Loucy (cell line): ENCODE measurements around the gene MDM4.

Experiments
- EZH2phosphoT487 ChIP-seq: fragments of 200-600 bp; IDR thresholded peaks from 2 replicates; pipeline ENCODE4 v1.6.1; 2018; ENCODE audit warnings: antibody characterized with exemption, mild to moderate bottlenecking, moderate library complexity, borderline replicate concordance
- TF ChIP-seq, protein P1 (sequence below): fragments of 200-600 bp; sonication (generic); conservative IDR thresholded peaks from 2 replicates; pipeline ENCODE4 v1.5.1; 2014; ENCODE audit warnings: mild to moderate bottlenecking, antibody characterized with exemption, low read length

DNA sequence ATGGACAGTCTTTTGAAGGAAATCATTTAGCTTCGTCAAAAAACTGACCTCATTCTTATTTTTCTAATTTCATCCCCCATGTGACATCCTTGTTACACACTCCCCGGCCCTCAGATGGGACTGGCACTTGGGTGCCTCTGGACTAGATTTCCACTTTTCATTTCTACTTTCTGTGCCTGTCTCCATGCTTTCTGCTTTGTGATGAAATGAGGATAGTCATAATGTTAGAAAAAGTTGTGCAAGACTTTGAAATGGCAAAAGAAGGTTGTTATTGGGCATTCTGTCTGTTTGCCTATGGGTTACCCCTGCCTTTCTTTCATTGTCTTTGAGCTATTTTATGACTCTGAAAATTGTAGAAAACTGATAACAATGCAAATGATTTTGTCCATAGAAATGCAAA lies 54.9 kb downstream of the MDM4 start:
- TF ChIP-seq, protein P1, sequence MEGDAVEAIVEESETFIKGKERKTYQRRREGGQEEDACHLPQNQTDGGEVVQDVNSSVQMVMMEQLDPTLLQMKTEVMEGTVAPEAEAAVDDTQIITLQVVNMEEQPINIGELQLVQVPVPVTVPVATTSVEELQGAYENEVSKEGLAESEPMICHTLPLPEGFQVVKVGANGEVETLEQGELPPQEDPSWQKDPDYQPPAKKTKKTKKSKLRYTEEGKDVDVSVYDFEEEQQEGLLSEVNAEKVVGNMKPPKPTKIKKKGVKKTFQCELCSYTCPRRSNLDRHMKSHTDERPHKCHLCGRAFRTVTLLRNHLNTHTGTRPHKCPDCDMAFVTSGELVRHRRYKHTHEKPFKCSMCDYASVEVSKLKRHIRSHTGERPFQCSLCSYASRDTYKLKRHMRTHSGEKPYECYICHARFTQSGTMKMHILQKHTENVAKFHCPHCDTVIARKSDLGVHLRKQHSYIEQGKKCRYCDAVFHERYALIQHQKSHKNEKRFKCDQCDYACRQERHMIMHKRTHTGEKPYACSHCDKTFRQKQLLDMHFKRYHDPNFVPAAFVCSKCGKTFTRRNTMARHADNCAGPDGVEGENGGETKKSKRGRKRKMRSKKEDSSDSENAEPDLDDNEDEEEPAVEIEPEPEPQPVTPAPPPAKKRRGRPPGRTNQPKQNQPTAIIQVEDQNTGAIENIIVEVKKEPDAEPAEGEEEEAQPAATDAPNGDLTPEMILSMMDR, result no peak
- TF ChIP-seq EZH2phosphoT487, result no peak
